ENCODE measurements around the gene TMC1.
"Not testable (repeated sequence)": the region's sequence is repeated elsewhere in the genome, so short reads cannot be mapped to it uniquely, and the experiment has no call there.

The TMC1 gene

GRCh38 chr9:72794946-72795345 is 273.5 kb downstream of the TMC1 start:
- H3K4me1 ChIP-seq (ENCODE audit: control insufficient read depth, low read length), result no peaks in the 10 kb centered on the region
- H3K27me3 ChIP-seq (ENCODE audit: control insufficient read depth, low read length), result no peaks in the 10 kb centered on the region
- H3K4me3 ChIP-seq (ENCODE audit: low read length), result no peak overlapping the region
- no peaks in the 10 kb centered on the region for H4K20me1 ChIP-seq (ENCODE audit: control insufficient read depth, insufficient read depth, low read depth, low read length)
- no peaks in the 10 kb centered on the region for H3K9me2 ChIP-seq (replicated peaks; ENCODE audit: control insufficient read depth, low read length)
- no peak for TF ChIP-seq EZH2phosphoT487 (IDR thresholded peaks at IDR 0.05; ENCODE audit: borderline replicate concordance, low read length)
- TF ChIP-seq, protein P1, sequence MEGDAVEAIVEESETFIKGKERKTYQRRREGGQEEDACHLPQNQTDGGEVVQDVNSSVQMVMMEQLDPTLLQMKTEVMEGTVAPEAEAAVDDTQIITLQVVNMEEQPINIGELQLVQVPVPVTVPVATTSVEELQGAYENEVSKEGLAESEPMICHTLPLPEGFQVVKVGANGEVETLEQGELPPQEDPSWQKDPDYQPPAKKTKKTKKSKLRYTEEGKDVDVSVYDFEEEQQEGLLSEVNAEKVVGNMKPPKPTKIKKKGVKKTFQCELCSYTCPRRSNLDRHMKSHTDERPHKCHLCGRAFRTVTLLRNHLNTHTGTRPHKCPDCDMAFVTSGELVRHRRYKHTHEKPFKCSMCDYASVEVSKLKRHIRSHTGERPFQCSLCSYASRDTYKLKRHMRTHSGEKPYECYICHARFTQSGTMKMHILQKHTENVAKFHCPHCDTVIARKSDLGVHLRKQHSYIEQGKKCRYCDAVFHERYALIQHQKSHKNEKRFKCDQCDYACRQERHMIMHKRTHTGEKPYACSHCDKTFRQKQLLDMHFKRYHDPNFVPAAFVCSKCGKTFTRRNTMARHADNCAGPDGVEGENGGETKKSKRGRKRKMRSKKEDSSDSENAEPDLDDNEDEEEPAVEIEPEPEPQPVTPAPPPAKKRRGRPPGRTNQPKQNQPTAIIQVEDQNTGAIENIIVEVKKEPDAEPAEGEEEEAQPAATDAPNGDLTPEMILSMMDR (IDR thresholded peaks at IDR 0.05; ENCODE audit: low read depth, low read length, poor library complexity, severe bottlenecking), result no peak
- no peak overlapping the region for H3K27ac ChIP-seq (ENCODE audit: low read depth, low read length)
- H3K4me2 ChIP-seq (ENCODE audit: low read length), result no peak overlapping the region
- H3K79me2 ChIP-seq (ENCODE audit: control insufficient read depth, low read length), result no peaks in the 10 kb centered on the region
- H3K36me3 ChIP-seq (ENCODE audit: control insufficient read depth, low read length), result no peaks in the 10 kb centered on the region
- no peaks in the 10 kb centered on the region for H3K9me3 ChIP-seq (ENCODE audit: control insufficient read depth, insufficient read depth, low read length)
- H3F3A ChIP-seq (ENCODE audit: control insufficient read depth, insufficient read depth), result no peaks in the 10 kb centered on the region

DNA sequence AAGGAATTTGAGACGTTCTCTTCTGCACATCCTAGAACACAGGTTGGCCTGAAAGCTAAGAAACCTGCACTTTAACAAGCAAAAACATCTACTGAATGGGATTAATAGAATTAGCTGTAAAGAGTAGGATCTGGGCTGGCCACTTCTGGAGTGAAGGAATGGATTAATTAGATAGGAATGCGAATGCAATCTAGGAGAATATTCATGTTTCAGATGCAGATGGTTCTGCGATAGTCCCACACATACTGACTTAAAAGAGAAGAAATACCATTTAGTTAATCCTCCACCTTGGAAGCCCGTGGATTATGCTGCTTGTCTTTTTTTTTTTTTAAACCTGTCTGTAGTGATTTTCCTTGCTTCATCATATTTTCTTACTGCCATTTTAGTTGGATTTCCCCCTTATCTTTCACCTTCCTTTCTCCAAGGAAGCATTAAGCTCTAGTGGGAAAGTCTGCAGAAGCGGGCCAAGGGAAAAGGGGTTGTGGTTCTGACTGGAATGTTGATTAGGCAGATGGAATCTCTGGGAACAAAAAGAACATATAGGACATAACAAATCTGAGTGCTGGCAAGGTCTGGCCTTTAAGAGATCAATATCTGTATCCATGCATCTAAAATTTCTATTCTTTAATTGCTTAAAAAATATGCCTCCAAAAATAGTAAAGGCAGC is 279.1 kb downstream of the TMC1 start:
- Histone ChIP-seq H3K36me3 (ENCODE audit: control insufficient read depth, low read length) (no peaks in the 10 kb centered on the region), H3K4me2 (ENCODE audit: low read length) (no peak overlapping the region), H3K4me1 (ENCODE audit: control insufficient read depth, low read length) (no peaks in the 10 kb centered on the region), H3K27ac (ENCODE audit: low read depth, low read length) (no peak overlapping the region), H3F3A (ENCODE audit: control insufficient read depth, insufficient read depth) (no peaks in the 10 kb centered on the region), H3K9me3 (ENCODE audit: control insufficient read depth, insufficient read depth, low read length) (no peaks in the 10 kb centered on the region), H3K4me3 (ENCODE audit: low read length) (no peak overlapping the region), H3K79me2 (ENCODE audit: control insufficient read depth, low read length) (no peaks in the 10 kb centered on the region), H3K27me3 (ENCODE audit: control insufficient read depth, low read length) (no peaks in the 10 kb centered on the region), H4K20me1 (ENCODE audit: control insufficient read depth, insufficient read depth, low read depth, low read length) (no peaks in the 10 kb centered on the region), H3K9me2 (replicated peaks; ENCODE audit: control insufficient read depth, low read length) (no peaks in the 10 kb centered on the region)
- TF ChIP-seq, protein P1 (IDR thresholded peaks at IDR 0.05; ENCODE audit: low read depth, low read length, poor library complexity, severe bottlenecking), result no peak
- no peak for TF ChIP-seq EZH2phosphoT487 (IDR thresholded peaks at IDR 0.05; ENCODE audit: borderline replicate concordance, low read length)

GRCh38 chr9:72805238-72805637 is 283.8 kb downstream of the TMC1 start:
- Histone ChIP-seq H3K27me3 (ENCODE audit: control insufficient read depth, low read length) (no peaks in the 10 kb centered on the region), H3K4me3 (ENCODE audit: low read length) (no peak overlapping the region), H3K79me2 (ENCODE audit: control insufficient read depth, low read length) (no peaks in the 10 kb centered on the region), H3K9me2 (replicated peaks; ENCODE audit: control insufficient read depth, low read length) (no peaks in the 10 kb centered on the region), H3K4me1 (ENCODE audit: control insufficient read depth, low read length) (no peaks in the 10 kb centered on the region), H3K27ac (ENCODE audit: low read depth, low read length) (no peak overlapping the region), H3K36me3 (ENCODE audit: control insufficient read depth, low read length) (no peaks in the 10 kb centered on the region), H3K4me2 (ENCODE audit: low read length) (no peak overlapping the region), H4K20me1 (ENCODE audit: control insufficient read depth, insufficient read depth, low read depth, low read length) (no peaks in the 10 kb centered on the region), H3F3A (ENCODE audit: control insufficient read depth, insufficient read depth) (no peaks in the 10 kb centered on the region), H3K9me3 (ENCODE audit: control insufficient read depth, insufficient read depth, low read length) (no peaks in the 10 kb centered on the region)
- TF ChIP-seq, protein P1 (IDR thresholded peaks at IDR 0.05; ENCODE audit: low read depth, low read length, poor library complexity, severe bottlenecking), result no peak
- no peak for TF ChIP-seq EZH2phosphoT487 (IDR thresholded peaks at IDR 0.05; ENCODE audit: borderline replicate concordance, low read length)

GRCh38 chr9:72806313-72806809 is 285.0 kb downstream of the TMC1 start:
- H3F3A ChIP-seq (ENCODE audit: control insufficient read depth, insufficient read depth); H3K79me2 ChIP-seq (ENCODE audit: control insufficient read depth, low read length); H3K9me2 ChIP-seq (replicated peaks; ENCODE audit: control insufficient read depth, low read length); H3K36me3 ChIP-seq (ENCODE audit: control insufficient read depth, low read length); H3K27ac ChIP-seq (ENCODE audit: low read depth, low read length); H3K27me3 ChIP-seq (ENCODE audit: control insufficient read depth, low read length); H3K4me2 ChIP-seq (ENCODE audit: low read length); H3K4me3 ChIP-seq (ENCODE audit: low read length); H4K20me1 ChIP-seq (ENCODE audit: control insufficient read depth, insufficient read depth, low read depth, low read length); H3K9me3 ChIP-seq (ENCODE audit: control insufficient read depth, insufficient read depth, low read length); H3K4me1 ChIP-seq (ENCODE audit: control insufficient read depth, low read length): not testable (repeated sequence)
